ENCODE measurements around the gene TRNP1. TPM values are rescaled to one million over a fixed set of nuclear protein-coding genes. Genes with fewer than 3 reads are reported as not detected.

TRNP1 gene
- polyA plus RNA-seq, 1 donor from 2014 or later, result 11.0 TPM

DNA sequence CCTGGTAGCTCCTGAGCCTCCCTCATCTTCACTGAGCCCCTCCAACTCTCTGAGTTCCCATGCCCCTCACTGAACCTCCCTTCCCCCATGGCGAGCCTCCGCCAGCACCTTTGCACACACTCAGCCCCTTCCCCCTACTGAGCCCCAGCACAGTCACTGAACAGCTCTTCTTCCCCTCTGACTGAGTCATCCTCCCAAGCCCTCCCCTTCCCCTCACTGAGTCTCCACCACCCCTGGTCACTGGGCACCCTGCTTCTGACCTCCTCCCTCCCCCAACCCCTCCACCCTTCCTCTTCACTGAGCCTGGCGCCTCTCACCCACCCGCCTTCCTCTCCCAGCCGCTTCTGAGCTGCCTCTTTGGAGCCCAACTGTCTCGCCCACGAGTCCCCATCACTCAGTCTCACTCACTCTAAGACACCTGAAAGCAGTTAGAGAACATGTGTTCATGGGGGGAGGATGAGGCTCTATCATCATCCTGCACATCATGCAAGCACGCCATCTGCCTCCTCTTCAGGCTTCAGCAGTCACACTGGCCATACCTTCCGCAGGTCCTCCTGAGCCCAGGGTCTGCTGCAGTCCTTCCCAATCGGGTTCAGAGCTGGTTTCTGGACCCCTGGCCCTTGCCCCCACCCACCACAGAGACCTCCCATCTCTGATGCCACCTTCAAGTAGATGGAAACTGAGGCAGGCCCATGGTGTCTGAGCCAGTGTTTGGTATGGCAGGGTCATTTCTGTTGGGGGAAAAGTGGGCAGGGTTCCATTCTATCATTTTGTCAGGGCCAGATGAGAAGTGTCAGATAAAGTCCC lies 2.0 kb upstream of the TRNP1 start:
- Histone ChIP-seq H4K20me1 (ENCODE audit: insufficient read depth) (no peaks in the 10 kb centered on the region), H3K9ac (ENCODE audit: low read length) (no peak overlapping the region), H2AFZ (ENCODE audit: low read depth, low read length) (no peak overlapping the region), H3K9me2 (ENCODE audit: insufficient read depth, low read length) (no peaks in the 10 kb centered on the region), H3F3A (ENCODE audit: insufficient read depth, low read length, poor library complexity, severe bottlenecking) (no peaks in the 10 kb centered on the region), H3K4me3 (ENCODE audit: low read length) (no peak overlapping the region), H3K79me2 (replicated peaks; ENCODE audit: insufficient read depth, low read length) (no peaks in the 10 kb centered on the region), H3K27ac (ENCODE audit: low read length) (no peak overlapping the region), H3K36me3 (ENCODE audit: insufficient read depth, low read length) (no peaks in the 10 kb centered on the region), H3K27me3 (ENCODE audit: insufficient read depth, low read depth, low read length) (peaks cover 32% of the 10 kb centered on the region), H3K9me3 (ENCODE audit: low read length) (no peaks in the 10 kb centered on the region), H3K4me2 (ENCODE audit: low read length) (no peak overlapping the region)
- TF ChIP-seq MXI1 (conservative IDR thresholded peaks at IDR 0.05; ENCODE audit: poor library complexity, severe bottlenecking) (no peak), SMC3 (conservative IDR thresholded peaks at IDR 0.05; ENCODE audit: poor library complexity) (no peak), TAF1 (IDR thresholded peaks at IDR 0.05; ENCODE audit: low read depth) (no peak), RAD21 (conservative IDR thresholded peaks at IDR 0.05) (no peak), EZH2 (IDR thresholded peaks at IDR 0.05; ENCODE audit: borderline replicate concordance, insufficient read depth, low read length, poor library complexity, severe bottlenecking) (no peak), EP300 (conservative IDR thresholded peaks at IDR 0.05; ENCODE audit: poor library complexity, severe bottlenecking) (no peak), POLR2AphosphoS5 (IDR thresholded peaks at IDR 0.05) (no peak)

DNA sequence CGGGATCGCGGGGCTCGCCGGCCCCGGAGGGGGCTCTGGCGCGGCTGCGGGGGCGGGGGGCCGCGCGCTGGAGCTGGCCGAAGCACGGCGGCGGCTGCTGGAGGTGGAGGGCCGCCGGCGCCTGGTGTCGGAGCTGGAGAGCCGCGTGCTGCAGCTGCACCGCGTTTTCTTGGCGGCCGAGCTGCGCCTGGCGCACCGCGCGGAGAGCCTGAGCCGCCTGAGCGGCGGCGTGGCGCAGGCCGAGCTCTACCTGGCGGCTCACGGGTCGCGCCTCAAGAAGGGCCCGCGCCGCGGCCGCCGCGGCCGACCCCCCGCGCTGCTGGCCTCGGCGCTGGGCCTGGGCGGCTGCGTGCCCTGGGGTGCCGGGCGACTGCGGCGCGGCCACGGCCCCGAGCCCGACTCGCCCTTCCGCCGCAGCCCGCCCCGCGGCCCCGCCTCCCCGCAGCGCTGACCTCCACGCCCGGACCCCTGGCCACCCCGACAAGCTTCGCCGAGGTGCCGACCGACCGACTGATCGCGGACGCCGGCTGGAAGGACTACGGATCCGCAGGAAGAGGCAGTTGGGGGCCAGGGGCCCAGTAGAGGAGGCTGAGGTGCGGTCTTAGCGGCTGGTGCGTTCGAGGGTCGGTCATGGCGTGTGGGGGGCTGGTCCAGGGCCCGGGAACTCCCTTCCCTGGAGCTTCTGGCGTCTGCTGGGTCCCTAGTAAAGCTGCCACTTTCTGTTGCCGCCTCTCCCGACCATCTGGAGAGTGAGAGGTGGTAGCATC lies 711 bp downstream of the TRNP1 start:
- Histone ChIP-seq H3K36me3 (ENCODE audit: insufficient read depth, low read length) (no peaks in the 10 kb centered on the region), H3K4me2 (ENCODE audit: low read length) (peak overlapping the region; percentile 7), H3K27ac (ENCODE audit: low read length) (no peak overlapping the region), H2AFZ (ENCODE audit: low read depth, low read length) (no peak overlapping the region), H3K9ac (ENCODE audit: low read length) (peak overlapping the region; percentile 70), H3K9me2 (ENCODE audit: insufficient read depth, low read length) (no peaks in the 10 kb centered on the region), H4K20me1 (ENCODE audit: insufficient read depth) (no peaks in the 10 kb centered on the region), H3K27me3 (ENCODE audit: insufficient read depth, low read depth, low read length) (peaks cover 32% of the 10 kb centered on the region), H3F3A (ENCODE audit: insufficient read depth, low read length, poor library complexity, severe bottlenecking) (no peaks in the 10 kb centered on the region), H3K9me3 (ENCODE audit: low read length) (no peaks in the 10 kb centered on the region), H3K79me2 (replicated peaks; ENCODE audit: insufficient read depth, low read length) (no peaks in the 10 kb centered on the region), H3K4me3 (ENCODE audit: low read length) (peak overlapping the region; percentile 89)
- no peak for TF ChIP-seq POLR2AphosphoS5 (IDR thresholded peaks at IDR 0.05)

DNA sequence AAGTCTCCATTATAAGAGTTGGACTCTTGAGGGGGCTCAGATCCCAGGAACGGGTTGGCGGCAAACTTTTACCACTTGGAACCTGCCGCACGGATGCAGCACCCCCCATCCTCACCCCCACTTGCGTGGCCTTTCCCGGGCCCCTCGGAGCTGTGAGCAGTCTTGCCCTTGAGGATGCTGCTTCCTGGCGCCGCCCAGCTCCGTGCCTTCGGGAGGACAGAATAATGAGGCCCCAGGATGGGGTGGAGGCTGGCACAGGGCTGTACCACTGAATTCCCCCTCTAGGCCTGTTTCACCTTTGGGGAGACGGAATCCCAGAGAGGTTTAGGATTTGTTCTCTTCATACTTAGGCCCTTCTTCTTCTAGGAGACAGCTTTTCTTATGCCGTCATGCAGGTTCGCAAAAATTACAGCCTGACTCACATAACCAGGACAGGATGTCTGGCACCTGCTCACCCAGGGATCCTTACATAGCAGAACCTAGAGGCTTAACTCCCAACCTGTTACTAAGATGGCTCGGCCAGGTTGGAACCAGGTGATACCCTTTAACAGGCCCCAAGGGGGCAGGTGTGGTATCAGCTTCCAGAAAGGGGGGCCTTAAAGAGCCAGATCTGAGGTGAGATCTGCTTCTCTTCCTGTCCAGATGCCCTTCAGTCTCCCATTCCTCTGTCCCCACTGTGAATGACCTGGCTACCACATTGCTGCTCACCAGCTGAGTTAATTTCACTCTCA lies 1.5 kb downstream of the TRNP1 start:
- Histone ChIP-seq H3K36me3 (ENCODE audit: insufficient read depth, low read length) (no peaks in the 10 kb centered on the region), H2AFZ (ENCODE audit: low read depth, low read length) (no peak overlapping the region)

More for the DNA sequence above, 1.5 kb downstream of the TRNP1 start:
- TF ChIP-seq RAD21 (conservative IDR thresholded peaks at IDR 0.05) (no peak), POLR2AphosphoS5 (IDR thresholded peaks at IDR 0.05) (no peak), EZH2 (IDR thresholded peaks at IDR 0.05; ENCODE audit: borderline replicate concordance, insufficient read depth, low read length, poor library complexity, severe bottlenecking) (no peak), EP300 (conservative IDR thresholded peaks at IDR 0.05; ENCODE audit: poor library complexity, severe bottlenecking) (no peak), TAF1 (IDR thresholded peaks at IDR 0.05; ENCODE audit: low read depth) (no peak), SMC3 (conservative IDR thresholded peaks at IDR 0.05; ENCODE audit: poor library complexity) (no peak), MXI1 (conservative IDR thresholded peaks at IDR 0.05; ENCODE audit: poor library complexity, severe bottlenecking) (no peak)
- TF ChIP-seq, protein P1, sequence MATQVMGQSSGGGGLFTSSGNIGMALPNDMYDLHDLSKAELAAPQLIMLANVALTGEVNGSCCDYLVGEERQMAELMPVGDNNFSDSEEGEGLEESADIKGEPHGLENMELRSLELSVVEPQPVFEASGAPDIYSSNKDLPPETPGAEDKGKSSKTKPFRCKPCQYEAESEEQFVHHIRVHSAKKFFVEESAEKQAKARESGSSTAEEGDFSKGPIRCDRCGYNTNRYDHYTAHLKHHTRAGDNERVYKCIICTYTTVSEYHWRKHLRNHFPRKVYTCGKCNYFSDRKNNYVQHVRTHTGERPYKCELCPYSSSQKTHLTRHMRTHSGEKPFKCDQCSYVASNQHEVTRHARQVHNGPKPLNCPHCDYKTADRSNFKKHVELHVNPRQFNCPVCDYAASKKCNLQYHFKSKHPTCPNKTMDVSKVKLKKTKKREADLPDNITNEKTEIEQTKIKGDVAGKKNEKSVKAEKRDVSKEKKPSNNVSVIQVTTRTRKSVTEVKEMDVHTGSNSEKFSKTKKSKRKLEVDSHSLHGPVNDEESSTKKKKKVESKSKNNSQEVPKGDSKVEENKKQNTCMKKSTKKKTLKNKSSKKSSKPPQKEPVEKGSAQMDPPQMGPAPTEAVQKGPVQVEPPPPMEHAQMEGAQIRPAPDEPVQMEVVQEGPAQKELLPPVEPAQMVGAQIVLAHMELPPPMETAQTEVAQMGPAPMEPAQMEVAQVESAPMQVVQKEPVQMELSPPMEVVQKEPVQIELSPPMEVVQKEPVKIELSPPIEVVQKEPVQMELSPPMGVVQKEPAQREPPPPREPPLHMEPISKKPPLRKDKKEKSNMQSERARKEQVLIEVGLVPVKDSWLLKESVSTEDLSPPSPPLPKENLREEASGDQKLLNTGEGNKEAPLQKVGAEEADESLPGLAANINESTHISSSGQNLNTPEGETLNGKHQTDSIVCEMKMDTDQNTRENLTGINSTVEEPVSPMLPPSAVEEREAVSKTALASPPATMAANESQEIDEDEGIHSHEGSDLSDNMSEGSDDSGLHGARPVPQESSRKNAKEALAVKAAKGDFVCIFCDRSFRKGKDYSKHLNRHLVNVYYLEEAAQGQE (IDR thresholded peaks at IDR 0.05; ENCODE audit: borderline replicate concordance), result no peak
- TF ChIP-seq, protein P2, sequence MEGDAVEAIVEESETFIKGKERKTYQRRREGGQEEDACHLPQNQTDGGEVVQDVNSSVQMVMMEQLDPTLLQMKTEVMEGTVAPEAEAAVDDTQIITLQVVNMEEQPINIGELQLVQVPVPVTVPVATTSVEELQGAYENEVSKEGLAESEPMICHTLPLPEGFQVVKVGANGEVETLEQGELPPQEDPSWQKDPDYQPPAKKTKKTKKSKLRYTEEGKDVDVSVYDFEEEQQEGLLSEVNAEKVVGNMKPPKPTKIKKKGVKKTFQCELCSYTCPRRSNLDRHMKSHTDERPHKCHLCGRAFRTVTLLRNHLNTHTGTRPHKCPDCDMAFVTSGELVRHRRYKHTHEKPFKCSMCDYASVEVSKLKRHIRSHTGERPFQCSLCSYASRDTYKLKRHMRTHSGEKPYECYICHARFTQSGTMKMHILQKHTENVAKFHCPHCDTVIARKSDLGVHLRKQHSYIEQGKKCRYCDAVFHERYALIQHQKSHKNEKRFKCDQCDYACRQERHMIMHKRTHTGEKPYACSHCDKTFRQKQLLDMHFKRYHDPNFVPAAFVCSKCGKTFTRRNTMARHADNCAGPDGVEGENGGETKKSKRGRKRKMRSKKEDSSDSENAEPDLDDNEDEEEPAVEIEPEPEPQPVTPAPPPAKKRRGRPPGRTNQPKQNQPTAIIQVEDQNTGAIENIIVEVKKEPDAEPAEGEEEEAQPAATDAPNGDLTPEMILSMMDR (IDR thresholded peaks at IDR 0.05; ENCODE audit: poor library complexity, severe bottlenecking), result no peak
- Histone ChIP-seq H3K27ac (ENCODE audit: low read length) (no peak overlapping the region), H3K9me3 (ENCODE audit: low read length) (no peaks in the 10 kb centered on the region), H3K79me2 (replicated peaks; ENCODE audit: insufficient read depth, low read length) (no peaks in the 10 kb centered on the region), H3K4me3 (ENCODE audit: low read length) (peak overlapping the region; percentile 89), H3K4me2 (ENCODE audit: low read length) (peak overlapping the region; percentile 7), H3K9ac (ENCODE audit: low read length) (peak overlapping the region; percentile 70), H3K9me2 (ENCODE audit: insufficient read depth, low read length) (no peaks in the 10 kb centered on the region), H3K27me3 (ENCODE audit: insufficient read depth, low read depth, low read length) (peaks cover 32% of the 10 kb centered on the region), H3F3A (ENCODE audit: insufficient read depth, low read length, poor library complexity, severe bottlenecking) (peaks cover under 1% of the 10 kb centered on the region), H4K20me1 (ENCODE audit: insufficient read depth) (no peaks in the 10 kb centered on the region)
